Panc1 (cell line): ENCODE results near the gene FGD3. TPM values are rescaled to one million over a fixed set of nuclear protein-coding genes. Genes with fewer than 3 reads are reported as not detected.

Experiments
- ATAC-seq: fragments of 200-7000 bp; cut with Tn5 transposase; 2 replicates; pipeline ENCODE4 v1.9.1; 2020; ENCODE audit warnings: mild to moderate bottlenecking, moderate library complexity
- BruUV-seq: library from RNA; stranded (reverse); fragments of 400-500 nt; replicated peaks from 2 replicates; lab custom pipeline; 2021; lab: Mats Ljungman, UMichigan
- CTCF ChIA-PET: fragments of 300-600 bp; sonication (Branson Sonifier 250); formaldehyde crosslinking; loops from one replicate; lab custom pipeline; 2022; ENCODE audit warnings: antibody characterized with exemption; lab: Charles Lee
- POLR2A ChIA-PET: fragments of 300-600 bp; sonication (Branson Sonifier 250); formaldehyde crosslinking; loops from one replicate; lab custom pipeline; 2022; ENCODE audit warnings: antibody characterized with exemption; lab: Charles Lee
- DNase-seq: peaks from one replicate; pipeline ENCODE4 v3.0.0-alpha.2; 2010; ENCODE audit warnings: low read depth, low spot score
- H3K27ac ChIP-seq: 2 replicates; pipeline ENCODE4 v1.5.1; 2011; ENCODE audit warnings: mild to moderate bottlenecking, low read length, inconsistent platforms
- H3K27me3 ChIP-seq: fragments of 200-500 bp; sonication (Bioruptor generic); 2 replicates; pipeline ENCODE4 v1.6.0; 2014; ENCODE audit warnings: low read length, inconsistent platforms; ENCODE audit not compliant: control insufficient read depth, insufficient read depth
- H3K36me3 ChIP-seq: fragments of 200-500 bp; sonication (Bioruptor generic); 2 replicates; pipeline ENCODE4 v1.5.1; 2014; ENCODE audit warnings: inconsistent platforms, mild to moderate bottlenecking, low read length, moderate library complexity; ENCODE audit not compliant: control insufficient read depth, insufficient read depth
- H3K4me1 ChIP-seq: 2 replicates; pipeline ENCODE4 v1.5.1; 2011; ENCODE audit warnings: inconsistent platforms, mild to moderate bottlenecking, low read length, moderate library complexity; ENCODE audit not compliant: control insufficient read depth, insufficient read depth
- H3K4me3 ChIP-seq, 2 experiments: 2 replicates each; pipeline ENCODE4 v1.5.1; 2011 to 2012; ENCODE audit warnings: low read depth in 2 of 2, low read length in 2 of 2, mild to moderate bottlenecking in 2 of 2, inconsistent platforms in 1 of 2, moderate library complexity in 1 of 2
- H3K9me3 ChIP-seq: fragments of 200-500 bp; sonication (Bioruptor generic); 2 replicates; pipeline ENCODE4 v1.5.1; 2014; ENCODE audit warnings: low read depth, mild to moderate bottlenecking, inconsistent platforms, low read length, moderate library complexity; ENCODE audit not compliant: control insufficient read depth, insufficient read depth
- POLR2AphosphoS5 ChIP-seq: IDR thresholded peaks from 2 replicates; pipeline ENCODE4 v1.6.1; 2012; ENCODE audit warnings: mild to moderate bottlenecking, low read depth, low read length, moderate library complexity
- SIN3A ChIP-seq: IDR thresholded peaks from 2 replicates; pipeline ENCODE4 v1.6.1; 2012; ENCODE audit warnings: low read depth, mild to moderate bottlenecking, low read length, moderate library complexity, borderline replicate concordance; ENCODE audit not compliant: insufficient read depth
- TCF7L2 ChIP-seq: IDR thresholded peaks from 2 replicates; pipeline ENCODE4 v1.6.1; 2011; ENCODE audit warnings: mild to moderate bottlenecking, low read depth, low read length, inconsistent platforms
- in situ Hi-C: cut with HindIII; loops from 2 replicates; pipeline ENCODE4 v1.10.0; 2016; ENCODE audit warnings: low sequenced_read_pairs, low pct_unique_long_range_greater_than_20kb
- intact Hi-C: fragments of 100-400 bp; cut with micrococcal nuclease; formaldehyde crosslinking; loops from one replicate; pipeline ENCODE4 v1.10.0; 2022; ENCODE audit not compliant: unreplicated experiment
- total RNA-seq: library from RNA; stranded (reverse); gene quantifications from one replicate; pipeline ENCODE4 v1.2.1, GENCODE V29; 2021; ENCODE audit not compliant: unreplicated experiment
- TF ChIP-seq, protein P1 (sequence below): fragments of 450-650 bp; IDR thresholded peaks from 2 replicates; pipeline ENCODE4 v1.5.1; 2017; ENCODE audit warnings: mild to moderate bottlenecking
- TF ChIP-seq, protein P2 (sequence below), 2 experiments: IDR thresholded peaks; 2 replicates each; pipeline ENCODE4 v1.6.1; 2011 to 2012; ENCODE audit warnings: low read depth in 2 of 2, control low read depth in 1 of 2, low read length in 1 of 2, mild to moderate bottlenecking in 1 of 2, moderate library complexity in 1 of 2; ENCODE audit not compliant: insufficient read depth in 1 of 2

The FGD3 gene
- total RNA-seq, 1 experiment from 2014 or later = 0.80 TPM

DNA sequence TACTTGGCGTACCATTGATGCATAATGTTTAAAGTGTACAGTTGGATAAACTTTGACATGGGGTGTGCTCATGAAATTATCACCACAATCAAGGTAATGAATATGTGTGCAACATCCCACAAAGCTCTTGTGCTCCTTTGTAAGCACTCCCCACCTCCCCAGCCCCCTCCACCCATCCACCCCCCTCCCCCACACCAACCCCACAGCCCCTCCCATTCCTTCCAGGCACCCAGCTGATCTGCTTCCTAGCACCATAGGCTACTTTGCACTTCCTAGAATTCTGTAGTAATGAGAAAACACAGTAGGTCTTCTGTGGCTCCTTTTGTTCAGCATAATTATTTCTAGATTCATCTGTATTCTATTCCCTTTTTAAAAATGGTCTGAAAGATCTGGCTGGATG is 24.5 kb downstream of the FGD3 start:
- CTCF ChIA-PET = no interaction called here
- in situ Hi-C loops (no loop called here), intact Hi-C loops (no loop called here)
- H3K27ac ChIP-seq = no peak overlapping the region
- H3K9me3 ChIP-seq = no peaks in the 10 kb centered on the region
- H3K4me3 ChIP-seq = no peak overlapping the region
- TF ChIP-seq POLR2AphosphoS5 (no peak), TCF7L2 (no peak)
- TF ChIP-seq, protein P1, sequence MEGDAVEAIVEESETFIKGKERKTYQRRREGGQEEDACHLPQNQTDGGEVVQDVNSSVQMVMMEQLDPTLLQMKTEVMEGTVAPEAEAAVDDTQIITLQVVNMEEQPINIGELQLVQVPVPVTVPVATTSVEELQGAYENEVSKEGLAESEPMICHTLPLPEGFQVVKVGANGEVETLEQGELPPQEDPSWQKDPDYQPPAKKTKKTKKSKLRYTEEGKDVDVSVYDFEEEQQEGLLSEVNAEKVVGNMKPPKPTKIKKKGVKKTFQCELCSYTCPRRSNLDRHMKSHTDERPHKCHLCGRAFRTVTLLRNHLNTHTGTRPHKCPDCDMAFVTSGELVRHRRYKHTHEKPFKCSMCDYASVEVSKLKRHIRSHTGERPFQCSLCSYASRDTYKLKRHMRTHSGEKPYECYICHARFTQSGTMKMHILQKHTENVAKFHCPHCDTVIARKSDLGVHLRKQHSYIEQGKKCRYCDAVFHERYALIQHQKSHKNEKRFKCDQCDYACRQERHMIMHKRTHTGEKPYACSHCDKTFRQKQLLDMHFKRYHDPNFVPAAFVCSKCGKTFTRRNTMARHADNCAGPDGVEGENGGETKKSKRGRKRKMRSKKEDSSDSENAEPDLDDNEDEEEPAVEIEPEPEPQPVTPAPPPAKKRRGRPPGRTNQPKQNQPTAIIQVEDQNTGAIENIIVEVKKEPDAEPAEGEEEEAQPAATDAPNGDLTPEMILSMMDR = no peak
- H3K4me1 ChIP-seq = no peaks in the 10 kb centered on the region
- DNase-seq (no peak), ATAC-seq (no peak)
- POLR2A ChIA-PET = no interaction called here
- BruUV-seq = no TSS peak
- H3K27me3 ChIP-seq = no peaks in the 10 kb centered on the region
- no peaks in the 10 kb centered on the region for H3K36me3 ChIP-seq

DNA sequence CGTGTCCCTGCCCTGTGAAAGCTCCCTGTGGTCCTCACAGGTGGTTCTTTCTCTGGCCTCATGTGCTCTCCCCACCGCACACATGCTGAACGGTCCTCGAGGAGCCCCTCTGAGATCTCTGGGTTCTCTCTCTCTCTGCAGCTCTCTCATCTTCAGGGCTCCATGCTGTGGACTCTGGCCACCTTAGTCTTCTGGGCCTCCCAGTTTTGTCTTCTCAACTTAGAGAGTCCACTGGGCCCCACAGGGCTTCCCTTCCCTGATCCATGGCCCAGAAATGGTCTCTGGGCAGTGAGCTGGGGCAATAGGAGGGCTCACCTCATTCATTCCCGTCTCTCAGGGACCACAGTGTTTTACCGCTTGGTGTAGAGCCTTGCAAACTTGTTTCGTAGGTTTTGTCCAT is 26.4 kb downstream of the FGD3 start:
- TF ChIP-seq SIN3A = no peak
- TF ChIP-seq TCF7L2 = no peak
- TF ChIP-seq, protein P2, sequence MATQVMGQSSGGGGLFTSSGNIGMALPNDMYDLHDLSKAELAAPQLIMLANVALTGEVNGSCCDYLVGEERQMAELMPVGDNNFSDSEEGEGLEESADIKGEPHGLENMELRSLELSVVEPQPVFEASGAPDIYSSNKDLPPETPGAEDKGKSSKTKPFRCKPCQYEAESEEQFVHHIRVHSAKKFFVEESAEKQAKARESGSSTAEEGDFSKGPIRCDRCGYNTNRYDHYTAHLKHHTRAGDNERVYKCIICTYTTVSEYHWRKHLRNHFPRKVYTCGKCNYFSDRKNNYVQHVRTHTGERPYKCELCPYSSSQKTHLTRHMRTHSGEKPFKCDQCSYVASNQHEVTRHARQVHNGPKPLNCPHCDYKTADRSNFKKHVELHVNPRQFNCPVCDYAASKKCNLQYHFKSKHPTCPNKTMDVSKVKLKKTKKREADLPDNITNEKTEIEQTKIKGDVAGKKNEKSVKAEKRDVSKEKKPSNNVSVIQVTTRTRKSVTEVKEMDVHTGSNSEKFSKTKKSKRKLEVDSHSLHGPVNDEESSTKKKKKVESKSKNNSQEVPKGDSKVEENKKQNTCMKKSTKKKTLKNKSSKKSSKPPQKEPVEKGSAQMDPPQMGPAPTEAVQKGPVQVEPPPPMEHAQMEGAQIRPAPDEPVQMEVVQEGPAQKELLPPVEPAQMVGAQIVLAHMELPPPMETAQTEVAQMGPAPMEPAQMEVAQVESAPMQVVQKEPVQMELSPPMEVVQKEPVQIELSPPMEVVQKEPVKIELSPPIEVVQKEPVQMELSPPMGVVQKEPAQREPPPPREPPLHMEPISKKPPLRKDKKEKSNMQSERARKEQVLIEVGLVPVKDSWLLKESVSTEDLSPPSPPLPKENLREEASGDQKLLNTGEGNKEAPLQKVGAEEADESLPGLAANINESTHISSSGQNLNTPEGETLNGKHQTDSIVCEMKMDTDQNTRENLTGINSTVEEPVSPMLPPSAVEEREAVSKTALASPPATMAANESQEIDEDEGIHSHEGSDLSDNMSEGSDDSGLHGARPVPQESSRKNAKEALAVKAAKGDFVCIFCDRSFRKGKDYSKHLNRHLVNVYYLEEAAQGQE (IDR thresholded peaks at IDR 0.05; ENCODE audit: insufficient read depth in 1 of 2, low read depth in 2 of 2, low read length in 1 of 2) = no peak
- TF ChIP-seq, protein P1 = no peak
- no peak for TF ChIP-seq POLR2AphosphoS5
- no TSS peak for BruUV-seq
- DNase-seq = no peak
- no peaks in the 10 kb centered on the region for H3K36me3 ChIP-seq
- no peaks in the 10 kb centered on the region for H3K9me3 ChIP-seq
- no peaks in the 10 kb centered on the region for H3K4me1 ChIP-seq
- POLR2A ChIA-PET = no interaction called here
- H3K27ac ChIP-seq = no peak overlapping the region
- intact Hi-C loops (no loop called here), in situ Hi-C loops (no loop called here)
- CTCF ChIA-PET = no interaction called here
- H3K27me3 ChIP-seq = no peaks in the 10 kb centered on the region
- H3K4me3 ChIP-seq = no peak overlapping the region
- ATAC-seq = no peak
